Activated naive CD4-positive, alpha-beta T cell treated with Interleukin-2 at 50 U/mL for 16 hours (primary cell): ENCODE results near the gene PROSER3.
"Not testable (repeated sequence)": the region's sequence is repeated elsewhere in the genome, so short reads cannot be mapped to it uniquely, and the experiment has no call there.

ENCODE experiments used
- DNase-seq: peaks from one replicate; pipeline ENCODE4 v3.0.0-alpha.2; 2020

The PROSER3 gene

DNA sequence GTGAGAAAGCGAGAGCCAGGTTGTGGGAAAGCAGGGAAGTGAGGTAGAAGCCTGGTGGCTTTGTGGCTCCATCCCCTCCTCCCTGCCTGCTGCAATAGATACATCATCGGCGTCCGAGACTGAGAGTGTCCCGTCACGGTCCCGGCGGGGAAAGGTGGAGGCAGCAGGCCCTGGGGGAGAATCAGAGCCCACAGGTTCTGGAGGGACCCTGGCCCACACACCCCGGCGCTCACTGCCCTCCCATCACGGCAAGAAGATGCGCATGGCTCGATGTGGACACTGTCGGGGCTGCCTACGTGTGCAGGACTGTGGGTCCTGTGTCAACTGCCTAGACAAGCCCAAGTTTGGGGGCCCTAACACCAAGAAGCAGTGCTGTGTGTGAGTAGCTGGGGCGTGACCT is 35.1 kb upstream of the PROSER3 start:
- DNase-seq: no peak

DNA sequence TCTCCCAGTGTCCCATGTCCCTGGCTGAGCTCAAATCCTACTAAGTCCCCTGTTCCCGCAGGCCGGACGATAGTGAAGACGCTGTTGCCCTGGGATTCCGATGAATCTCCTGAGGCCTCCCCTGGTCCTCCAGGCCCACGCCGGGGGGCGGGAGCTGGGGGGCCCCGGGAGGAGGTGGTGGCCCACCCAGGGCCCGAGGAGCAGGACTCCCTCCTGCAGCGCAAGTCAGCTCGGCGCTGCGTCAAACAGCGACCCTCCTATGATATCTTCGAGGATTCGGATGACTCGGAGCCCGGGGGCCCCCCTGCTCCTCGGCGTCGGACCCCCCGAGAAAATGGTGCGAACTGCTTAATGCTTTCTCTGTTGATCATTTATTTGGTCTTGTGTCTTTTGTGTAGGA is 34.3 kb upstream of the PROSER3 start:
- no peak for DNase-seq

DNA sequence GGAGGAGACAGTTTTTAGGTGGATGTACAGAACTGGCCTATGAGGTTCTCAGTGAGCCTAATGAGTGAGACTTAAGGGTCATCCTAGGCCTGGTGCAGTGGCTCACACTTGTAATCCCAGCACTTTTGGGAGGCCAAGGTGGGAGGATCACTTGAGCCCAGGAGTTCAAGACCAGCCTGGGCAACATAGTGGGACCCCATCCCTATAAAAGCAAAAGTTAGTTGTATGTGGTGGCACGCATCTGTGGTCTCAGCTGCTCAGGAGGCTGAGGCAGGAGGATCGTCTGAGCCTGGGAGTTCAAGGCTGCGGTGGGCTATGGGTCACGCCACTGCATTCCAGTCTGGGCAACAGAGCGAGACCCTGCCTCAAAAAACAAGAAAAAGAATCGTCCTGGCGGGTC is 33.8 kb upstream of the PROSER3 start:
- not testable (repeated sequence) for DNase-seq

DNA sequence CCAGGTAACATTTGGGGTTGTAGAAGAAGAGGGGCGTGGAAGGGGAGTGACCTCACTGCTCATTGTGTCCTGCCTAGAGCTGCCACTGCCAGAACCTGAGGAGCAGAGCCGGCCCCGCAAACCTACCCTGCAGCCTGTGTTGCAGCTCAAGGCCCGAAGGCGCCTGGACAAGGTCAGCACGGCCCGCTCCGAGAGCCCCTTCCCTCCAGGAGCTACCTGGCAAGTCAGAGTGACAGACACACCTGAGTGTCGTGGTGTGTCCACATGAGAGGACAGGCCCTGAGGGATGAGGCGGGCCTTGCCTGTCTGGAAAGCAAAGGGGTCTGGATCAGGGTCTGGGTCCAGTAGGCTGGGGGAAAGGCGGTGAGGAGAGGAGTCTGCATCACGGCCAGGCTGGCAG is 33.4 kb upstream of the PROSER3 start:
- no peak for DNase-seq

DNA sequence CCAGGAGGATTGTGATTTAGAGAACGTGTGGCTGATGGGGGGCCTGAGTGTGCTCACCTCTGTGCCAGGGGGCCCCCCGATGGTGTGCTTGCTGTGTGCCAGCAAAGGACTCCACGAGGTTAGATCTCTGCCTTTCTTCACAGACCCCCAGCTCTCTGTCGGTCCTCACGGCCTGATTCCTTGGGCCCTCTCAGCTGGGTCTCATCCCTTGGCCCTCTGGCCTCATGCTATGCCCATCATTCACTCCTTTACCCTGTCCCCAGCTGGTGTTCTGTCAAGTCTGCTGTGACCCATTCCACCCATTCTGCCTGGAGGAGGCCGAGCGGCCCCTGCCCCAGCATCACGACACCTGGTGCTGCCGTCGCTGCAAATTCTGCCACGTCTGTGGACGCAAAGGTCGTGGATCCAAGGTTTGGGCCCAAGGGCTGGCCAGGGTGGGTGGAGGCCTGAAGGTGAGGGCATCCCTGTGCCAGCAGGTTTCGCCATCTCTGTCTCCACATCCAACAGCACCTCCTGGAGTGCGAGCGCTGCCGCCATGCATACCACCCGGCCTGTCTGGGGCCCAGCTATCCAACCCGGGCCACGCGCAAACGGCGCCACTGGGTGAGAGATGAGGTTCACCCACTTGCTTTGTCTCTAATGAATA is 32.6 kb upstream of the PROSER3 start:
- DNase-seq: no peak

DNA sequence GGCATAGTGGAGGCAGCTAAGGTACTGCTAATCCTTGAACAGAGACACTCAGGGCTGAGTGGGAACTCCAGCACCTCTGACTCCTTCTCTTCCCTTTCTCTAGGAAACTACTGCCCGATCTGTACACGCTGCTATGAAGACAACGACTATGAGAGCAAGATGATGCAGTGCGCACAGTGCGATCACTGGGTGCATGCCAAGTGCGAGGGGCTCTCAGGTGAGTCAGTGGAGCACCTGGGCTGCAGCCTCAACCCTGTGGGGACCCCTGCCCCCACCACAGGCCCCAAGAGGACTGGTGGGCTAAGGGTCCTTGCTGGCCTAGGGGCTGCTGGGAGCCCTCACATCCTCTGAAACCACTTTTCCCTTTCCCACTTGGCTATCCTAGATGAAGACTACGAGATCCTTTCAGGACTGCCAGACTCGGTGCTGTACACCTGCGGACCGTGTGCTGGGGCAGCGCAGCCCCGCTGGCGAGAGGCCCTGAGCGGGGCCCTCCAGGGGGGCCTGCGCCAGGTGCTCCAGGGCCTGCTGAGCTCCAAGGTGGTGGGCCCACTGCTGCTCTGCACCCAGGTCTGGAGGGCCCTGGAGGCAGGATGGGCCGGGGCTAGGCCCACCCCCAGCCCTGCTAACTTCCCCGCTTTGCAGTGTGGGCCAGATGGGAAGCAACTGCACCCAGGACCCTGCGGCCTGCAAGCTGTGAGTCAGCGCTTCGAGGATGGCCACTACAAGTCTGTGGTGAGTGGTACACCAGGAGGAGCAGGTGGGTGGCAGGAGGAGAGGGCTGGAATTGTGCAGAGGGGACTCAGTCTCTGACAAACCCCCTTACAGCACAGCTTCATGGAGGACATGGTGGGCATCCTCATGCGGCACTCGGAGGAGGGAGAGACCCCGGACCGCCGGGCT is 30.7 kb upstream of the PROSER3 start:
- DNase-seq: no peak

DNA sequence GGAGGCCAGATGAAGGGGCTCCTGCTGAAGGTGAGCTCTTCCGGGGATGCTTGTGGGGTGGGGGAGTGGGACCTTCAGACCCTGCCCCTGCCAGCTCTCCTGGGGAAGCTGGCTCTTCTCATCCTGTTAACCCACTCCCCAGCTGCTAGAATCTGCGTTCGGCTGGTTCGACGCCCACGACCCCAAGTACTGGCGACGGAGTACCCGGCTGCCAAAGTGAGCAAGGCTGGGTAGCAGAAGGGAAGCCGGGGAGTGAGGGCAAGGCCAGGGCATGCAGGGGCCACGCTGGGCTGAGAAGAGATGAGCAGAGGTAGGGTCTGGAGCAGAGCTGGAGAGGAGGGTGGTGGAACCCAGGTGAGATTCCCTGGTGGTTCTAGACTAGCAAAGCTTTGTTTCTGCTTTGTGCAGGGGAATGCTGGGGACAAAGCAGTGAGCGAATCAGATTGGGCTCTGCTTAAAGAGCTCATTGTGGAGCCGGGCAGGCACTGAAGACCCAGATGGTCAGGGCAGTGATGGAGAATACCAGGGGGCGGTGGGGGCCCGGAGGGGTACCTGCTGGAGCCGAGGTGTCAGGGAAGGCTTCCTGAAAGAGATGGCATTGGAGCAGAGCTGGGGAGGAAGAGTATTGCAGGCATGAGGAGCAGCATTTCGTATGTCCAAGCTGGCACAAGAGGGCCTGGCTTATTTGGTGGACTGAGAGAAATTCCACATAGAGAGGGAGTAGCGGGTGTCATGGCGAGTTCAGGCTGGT is 29.8 kb upstream of the PROSER3 start:
- DNase-seq: no peak

DNA sequence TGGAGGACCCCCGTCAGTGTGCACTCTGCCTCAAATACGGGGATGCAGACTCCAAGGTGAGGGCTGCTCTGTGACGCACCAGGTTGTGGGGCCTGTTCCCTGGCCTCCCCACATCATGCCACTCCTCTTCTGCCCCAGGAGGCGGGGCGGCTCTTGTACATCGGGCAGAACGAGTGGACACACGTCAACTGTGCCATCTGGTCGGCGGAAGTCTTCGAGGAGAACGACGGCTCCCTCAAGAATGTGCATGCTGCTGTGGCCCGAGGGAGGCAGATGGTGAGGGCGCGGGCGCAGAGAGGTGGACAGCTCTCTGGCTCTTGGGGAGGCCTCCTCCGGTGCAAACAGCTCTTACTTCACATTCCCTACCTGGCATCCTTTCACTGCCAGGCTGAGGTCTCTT is 29.0 kb upstream of the PROSER3 start:
- no peak for DNase-seq

DNA sequence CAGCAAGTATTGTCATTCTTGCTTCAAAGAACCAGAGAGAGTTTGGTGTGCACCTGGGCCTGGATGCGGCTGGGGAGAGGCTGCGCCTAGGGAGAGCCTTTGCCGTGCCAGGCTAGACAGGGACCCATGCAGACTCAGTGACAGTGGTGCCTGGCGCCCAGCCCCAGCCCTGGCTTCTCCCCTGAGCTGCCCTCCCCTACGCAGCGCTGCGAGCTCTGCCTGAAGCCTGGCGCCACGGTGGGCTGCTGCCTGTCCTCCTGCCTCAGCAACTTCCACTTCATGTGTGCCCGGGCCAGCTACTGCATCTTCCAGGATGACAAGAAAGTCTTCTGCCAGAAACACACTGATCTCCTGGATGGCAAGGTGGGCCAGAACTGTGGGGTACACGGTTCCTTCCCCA is 28.2 kb upstream of the PROSER3 start:
- DNase-seq: no peak

DNA sequence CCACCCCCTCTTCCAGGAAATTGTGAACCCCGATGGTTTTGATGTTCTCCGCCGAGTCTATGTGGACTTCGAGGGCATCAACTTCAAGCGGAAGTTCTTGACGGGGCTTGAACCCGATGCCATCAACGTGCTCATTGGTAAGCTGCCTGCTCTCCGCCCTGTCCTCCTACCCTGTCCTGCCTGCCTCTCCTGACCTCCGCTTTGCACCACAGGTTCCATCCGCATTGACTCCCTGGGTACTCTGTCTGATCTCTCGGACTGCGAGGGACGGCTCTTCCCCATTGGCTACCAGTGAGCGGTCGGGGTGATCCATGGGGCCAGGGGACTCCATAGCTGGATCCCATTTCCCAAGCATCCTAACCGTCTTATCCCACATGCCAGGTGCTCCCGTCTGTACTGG is 27.6 kb upstream of the PROSER3 start:
- no peak for DNase-seq

DNA sequence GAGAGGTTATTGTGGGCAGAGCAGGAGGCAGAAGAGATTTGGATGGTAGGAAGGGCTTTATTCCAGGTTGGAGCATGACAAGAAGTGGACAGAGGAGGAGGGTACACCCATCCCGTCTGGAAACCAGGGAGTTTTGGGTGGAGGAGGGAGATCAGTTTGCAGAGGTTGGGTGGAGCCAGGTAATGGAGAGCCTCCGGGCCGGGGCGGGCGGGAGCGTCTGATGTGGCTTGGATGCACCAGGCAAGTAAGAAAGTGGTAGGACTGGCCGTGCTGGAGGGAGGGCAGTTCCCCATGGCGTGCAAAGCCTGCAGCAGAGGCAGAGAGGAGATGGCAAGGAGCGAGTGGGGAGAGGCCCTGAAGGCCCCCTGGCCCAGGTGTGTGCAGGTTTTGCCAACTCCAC is 26.6 kb upstream of the PROSER3 start:
- no peak for DNase-seq

DNA sequence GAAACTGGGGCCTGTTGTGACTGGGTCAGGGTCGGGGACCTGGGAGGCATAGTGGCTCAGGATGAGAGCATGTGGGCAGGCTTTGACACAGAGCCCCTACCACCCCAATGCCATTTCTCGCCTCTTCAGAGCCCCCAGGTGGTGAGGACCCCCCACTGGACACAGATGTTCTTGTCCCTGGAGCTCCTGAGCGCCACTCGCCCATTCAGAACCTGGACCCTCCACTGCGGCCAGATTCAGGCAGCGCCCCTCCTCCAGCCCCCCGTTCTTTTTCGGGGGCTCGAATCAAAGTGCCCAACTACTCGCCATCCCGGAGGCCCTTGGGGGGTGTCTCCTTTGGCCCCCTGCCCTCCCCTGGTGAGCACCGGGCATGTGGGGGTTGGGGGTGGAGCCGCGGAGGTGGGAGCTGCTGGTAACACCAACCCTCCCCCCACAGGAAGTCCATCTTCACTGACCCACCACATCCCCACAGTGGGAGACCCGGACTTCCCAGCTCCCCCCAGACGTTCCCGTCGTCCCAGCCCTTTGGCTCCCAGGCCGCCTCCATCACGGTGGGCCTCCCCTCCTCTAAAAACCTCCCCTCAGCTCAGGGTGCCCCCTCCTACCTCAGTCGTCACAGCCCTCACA is 26.1 kb upstream of the PROSER3 start:
- DNase-seq: no peak

DNA sequence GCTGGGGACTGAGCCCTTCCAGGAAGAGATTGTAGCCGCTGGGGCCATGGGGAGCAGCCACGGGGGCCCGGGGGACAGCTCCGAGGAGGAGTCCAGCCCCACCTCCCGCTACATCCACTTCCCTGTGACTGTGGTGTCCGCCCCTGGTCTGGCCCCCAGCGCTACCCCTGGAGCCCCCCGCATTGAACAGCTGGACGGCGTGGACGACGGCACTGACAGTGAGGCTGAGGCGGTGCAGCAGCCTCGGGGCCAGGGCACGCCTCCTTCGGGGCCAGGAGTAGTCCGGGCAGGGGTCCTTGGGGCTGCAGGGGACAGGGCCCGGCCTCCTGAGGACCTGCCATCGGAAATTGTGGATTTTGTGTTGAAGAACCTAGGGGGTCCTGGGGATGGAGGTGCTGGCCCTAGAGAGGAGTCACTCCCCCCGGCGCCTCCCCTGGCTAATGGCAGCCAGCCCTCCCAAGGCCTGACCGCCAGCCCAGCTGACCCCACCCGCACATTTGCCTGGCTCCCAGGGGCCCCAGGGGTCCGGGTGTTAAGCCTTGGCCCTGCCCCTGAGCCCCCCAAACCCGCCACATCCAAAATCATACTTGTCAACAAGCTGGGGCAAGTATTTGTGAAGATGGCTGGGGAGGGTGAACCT is 25.3 kb upstream of the PROSER3 start:
- no peak for DNase-seq

DNA sequence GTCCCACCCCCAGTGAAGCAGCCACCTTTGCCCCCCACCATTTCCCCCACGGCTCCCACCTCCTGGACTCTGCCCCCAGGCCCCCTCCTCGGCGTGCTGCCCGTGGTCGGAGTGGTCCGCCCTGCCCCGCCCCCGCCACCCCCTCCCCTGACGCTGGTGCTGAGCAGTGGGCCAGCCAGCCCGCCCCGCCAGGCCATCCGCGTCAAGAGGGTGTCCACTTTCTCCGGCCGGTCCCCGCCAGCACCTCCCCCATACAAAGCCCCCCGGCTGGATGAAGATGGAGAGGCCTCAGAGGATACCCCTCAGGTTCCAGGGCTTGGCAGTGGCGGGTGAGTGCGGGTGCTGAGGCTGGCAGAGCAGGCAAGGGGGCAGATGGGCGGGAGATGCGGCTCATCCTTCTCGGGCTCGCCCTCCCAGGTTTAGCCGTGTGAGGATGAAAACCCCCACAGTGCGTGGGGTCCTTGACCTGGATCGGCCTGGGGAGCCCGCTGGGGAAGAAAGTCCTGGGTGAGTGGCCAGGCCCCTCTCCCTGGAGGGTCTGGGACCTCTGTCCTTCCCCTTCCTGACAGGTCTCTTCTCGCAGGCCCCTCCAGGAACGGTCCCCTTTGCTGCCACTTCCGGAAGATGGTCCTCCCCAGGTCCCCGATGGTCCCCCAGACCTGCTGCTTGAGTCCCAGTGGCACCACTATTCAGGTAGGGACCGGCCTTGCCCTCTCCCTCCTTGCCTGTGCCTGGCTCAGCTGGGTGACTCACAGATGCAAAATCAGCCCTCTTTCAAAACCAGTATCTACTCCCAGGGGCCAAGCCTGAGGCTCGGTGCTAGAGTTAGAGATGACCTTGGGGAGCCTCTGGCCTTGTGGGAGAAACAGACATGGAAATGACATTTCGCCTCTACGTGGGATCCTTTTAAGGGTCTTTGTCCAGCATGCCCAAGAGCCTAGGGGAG is 24.5 kb upstream of the PROSER3 start:
- DNase-seq: no peak

DNA sequence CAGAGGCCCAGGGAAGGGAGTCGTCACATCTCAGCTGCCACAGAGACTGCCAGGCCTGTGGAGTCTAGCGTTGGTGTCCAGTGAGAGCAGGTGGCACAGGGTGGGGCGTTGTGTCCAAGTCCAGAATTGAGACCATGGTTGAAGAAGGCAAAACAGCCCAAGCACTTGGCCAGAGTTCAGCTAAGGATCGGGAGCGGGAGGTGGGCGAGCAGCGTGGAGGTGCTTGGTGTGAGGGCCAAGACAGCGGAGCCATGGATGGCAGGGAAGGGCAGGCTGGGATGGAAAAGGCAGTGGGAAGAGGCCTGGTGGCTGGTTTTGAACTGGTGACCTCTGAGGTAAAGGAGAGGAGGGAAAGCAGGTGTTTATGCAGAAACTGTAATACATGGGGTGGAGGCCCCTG is 23.7 kb upstream of the PROSER3 start:
- no peak for DNase-seq

DNA sequence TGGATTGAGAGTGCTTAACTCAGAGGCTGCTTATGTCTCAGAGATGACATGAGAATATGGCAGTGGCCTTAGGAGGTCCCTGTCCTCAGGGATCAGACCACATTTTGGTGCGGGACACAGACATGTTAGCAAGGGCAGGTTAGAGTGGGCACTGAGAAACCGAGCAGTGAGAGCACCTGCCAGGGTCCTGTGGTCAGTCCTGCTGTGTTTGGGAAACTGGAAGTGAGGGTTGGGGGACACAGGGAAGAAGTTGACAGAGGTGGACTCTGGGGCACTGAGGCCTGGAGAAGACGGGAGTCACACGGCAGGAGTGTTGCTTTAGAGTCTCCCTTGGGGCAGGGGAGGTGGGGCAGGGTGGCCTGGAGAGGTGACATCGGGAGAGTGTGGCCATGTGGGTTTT is 23.1 kb upstream of the PROSER3 start:
- DNase-seq: no peak

DNA sequence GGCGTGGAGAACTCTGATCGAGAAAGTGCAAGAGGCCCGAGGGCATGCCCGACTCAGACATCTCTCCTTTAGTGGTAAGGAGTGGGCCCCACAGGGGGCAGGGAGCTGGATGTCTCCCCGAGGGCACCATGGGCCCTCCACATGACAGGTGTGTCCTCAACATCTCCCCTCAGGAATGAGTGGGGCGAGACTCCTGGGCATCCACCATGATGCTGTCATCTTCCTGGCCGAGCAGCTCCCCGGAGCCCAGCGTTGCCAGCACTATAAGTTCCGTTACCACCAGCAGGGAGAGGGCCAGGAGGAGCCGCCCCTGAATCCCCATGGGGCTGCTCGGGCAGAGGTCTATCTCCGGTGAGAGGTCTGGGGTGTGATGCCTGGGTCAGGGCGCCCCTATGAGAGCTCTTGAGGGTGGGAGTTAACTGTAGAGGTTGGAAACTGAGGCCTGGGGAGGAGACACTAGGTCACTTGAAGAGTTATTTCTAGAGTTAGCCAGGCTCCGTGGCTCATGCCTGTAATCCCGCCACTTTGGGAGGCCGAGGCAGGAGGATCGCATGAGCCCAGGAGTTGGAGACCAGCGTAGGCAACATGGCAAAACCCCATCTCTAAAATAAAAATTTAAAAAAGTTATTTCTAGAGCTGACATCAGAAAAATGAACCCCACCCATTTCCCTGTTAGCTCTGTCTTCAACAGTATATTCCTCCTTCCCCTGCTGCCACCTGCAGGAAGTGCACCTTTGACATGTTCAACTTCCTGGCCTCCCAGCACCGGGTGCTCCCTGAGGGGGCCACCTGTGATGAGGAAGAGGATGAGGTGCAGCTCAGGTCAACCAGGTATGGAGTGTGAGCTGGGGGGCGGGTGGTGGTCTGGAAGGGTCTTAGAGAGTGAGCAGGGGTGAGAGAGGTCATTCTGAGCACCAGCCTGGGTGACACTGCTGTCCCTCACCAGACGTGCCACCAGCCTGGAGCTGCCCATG is 20.8 kb upstream of the PROSER3 start:
- DNase-seq: no peak

DNA sequence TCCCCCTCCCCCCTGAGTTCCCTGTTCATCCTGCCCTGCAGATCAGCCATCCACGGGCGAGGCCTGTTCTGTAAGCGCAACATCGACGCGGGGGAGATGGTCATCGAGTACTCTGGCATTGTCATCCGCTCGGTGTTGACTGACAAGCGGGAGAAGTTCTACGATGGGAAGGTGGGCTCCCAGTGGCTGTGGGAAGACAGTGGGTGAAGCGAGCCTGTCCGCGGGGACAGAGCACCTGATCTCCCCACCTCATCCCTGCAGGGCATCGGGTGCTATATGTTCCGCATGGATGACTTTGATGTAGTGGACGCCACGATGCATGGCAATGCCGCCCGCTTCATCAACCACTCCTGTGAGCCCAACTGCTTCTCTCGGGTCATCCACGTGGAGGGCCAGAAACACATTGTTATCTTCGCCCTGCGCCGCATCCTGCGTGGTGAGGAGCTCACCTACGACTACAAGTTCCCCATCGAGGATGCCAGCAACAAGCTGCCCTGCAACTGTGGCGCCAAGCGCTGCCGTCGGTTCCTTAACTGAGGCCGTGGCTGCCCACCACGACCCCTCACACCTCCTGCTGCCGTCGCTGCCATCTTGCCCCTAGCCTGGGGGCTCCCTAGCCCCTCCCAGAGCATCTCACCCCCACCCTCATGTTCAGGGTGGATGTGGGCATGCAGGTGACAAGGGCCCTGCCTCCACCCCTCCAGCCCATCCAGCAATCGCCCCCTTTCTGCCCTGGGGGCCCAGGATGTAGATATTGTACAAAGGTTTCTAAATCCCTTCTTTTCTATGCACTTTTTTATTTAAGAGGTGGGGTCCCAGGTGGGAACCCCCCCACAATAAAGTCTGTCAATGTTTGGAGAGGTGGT is 19.7 kb upstream of the PROSER3 start:
- no peak for DNase-seq

DNA sequence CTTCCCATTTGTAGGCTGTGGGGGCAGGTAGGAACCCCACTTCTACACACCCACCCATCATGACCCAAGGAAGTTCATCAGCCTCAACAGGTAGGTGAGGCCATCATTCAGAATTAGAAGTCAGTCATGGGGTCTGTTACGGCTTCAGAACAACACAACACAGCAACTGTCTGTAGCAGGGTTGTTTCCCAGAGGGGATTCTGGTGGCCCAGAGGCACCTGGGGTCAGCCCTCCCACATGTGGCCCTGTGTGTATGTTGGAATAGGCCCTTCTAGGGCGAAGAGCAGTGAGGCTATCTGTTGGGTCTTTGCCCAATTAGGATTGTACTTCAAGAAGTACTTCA is 19.1 kb upstream of the PROSER3 start:
- DNase-seq: no peak
